ENCODE measurements around the gene CNGB1. TPM values are rescaled to one million over a fixed set of nuclear protein-coding genes. Genes with fewer than 3 reads are reported as not detected.

The CNGB1 gene
- total and polyA plus RNA-seq, 2 of the 13 experiments (the other 11 are each of a cell fraction or from before 2014, with no cell fraction given): 0.02 to 0.15 TPM

GRCh38 chr16:57892041-57892440 lies 78.9 kb downstream of the CNGB1 start (continued):
- TF ChIP-seq ZNF704 (CRISPR knock-in tag; IDR thresholded peaks at IDR 0.05; ENCODE audit: borderline replicate concordance) (0 out of 2 replicates have a peak, but pooled peaks have one; percentile 8), POLR2G (IDR thresholded peaks at IDR 0.05; ENCODE audit: low read depth, low read length) (no peak), ZSCAN29 (CRISPR knock-in tag; conservative IDR thresholded peaks at IDR 0.05) (no peak), POGZ (CRISPR knock-in tag; IDR thresholded peaks at IDR 0.05) (peak; percentile 52), FOSL2 (CRISPR knock-in tag; IDR thresholded peaks at IDR 0.05) (peak; percentile 87), NR2F6 (IDR thresholded peaks at IDR 0.05) (no peak), NR2F6 (CRISPR knock-in tag; IDR thresholded peaks at IDR 0.05) (peak; percentile 34; the same call in 1 of the 2 replicates), SNAI1 (CRISPR knock-in tag; IDR thresholded peaks at IDR 0.05; ENCODE audit: borderline replicate concordance) (peak; percentile 70; the same call in 1 of the 2 replicates), YEATS4 (CRISPR knock-in tag; IDR thresholded peaks at IDR 0.05; ENCODE audit: borderline replicate concordance) (no peak), SKI (IDR thresholded peaks at IDR 0.05; ENCODE audit: partially characterized antibody) (peak; percentile 57), ZNF180 (CRISPR knock-in tag; IDR thresholded peaks at IDR 0.05; ENCODE audit: borderline replicate concordance, low read depth) (no peak), JARID2 (CRISPR knock-in tag; IDR thresholded peaks at IDR 0.05; ENCODE audit: insufficient replicate concordance) (peak; percentile 2), CBFB (CRISPR knock-in tag; IDR thresholded peaks at IDR 0.05) (0 out of 2 replicates have a peak, but pooled peaks have one; percentile 27), MAFK (conservative IDR thresholded peaks at IDR 0.05 in 1 of 2, IDR thresholded peaks at IDR 0.05 in 1 of 2; ENCODE audit: low read length in 2 of 2) (0 out of 4 replicates have a peak, but pooled peaks of 1 of the 2 experiments have one; percentile 7)

GRCh38 chr16:57890752-57891111 lies 80.2 kb downstream of the CNGB1 start:
- Histone ChIP-seq H4K20me1 (ENCODE audit: insufficient read depth, low read length) (no peaks in the 10 kb centered on the region), H3K9me3 (ENCODE audit: low read length) (no peaks in the 10 kb centered on the region), H3K79me2 (ENCODE audit: insufficient read depth, low read length) (no peaks in the 10 kb centered on the region), H3K27me3 (ENCODE audit: control insufficient read depth in 1 of 2, insufficient read depth in 2 of 2, low read length in 2 of 2) (no peaks in the 10 kb centered on the region; a peak in 1 of 5 replicates), H3K4me3 (replicated peaks in 1 of 3; ENCODE audit: insufficient read depth in 1 of 3, low read depth in 2 of 3, low read length in 3 of 3) (no peak overlapping the region), H3K9ac (ENCODE audit: insufficient read depth, low read depth, low read length) (no peak overlapping the region), H3K27ac (ENCODE audit: extremely low read length, insufficient read depth, low read length) (peak overlapping the region; percentile 16), H3K4me1 (ENCODE audit: insufficient read depth, low read length) (peaks cover 90% of the 10 kb centered on the region), H2AFZ (ENCODE audit: low read length) (no peak overlapping the region), H3K4me2 (ENCODE audit: low read depth, low read length) (peak overlapping the region; percentile 27; the same call in 1 of the 2 replicates), H3K36me3 (replicated peaks in 1 of 2; ENCODE audit: control insufficient read depth in 1 of 2, insufficient read depth in 2 of 2, low read length in 2 of 2) (no peaks in the 10 kb centered on the region)
- DNase-seq (ENCODE audit: low spot score) (no peak), ATAC-seq (no peak), FAIRE-seq (no peak)
- no TSS peak for BruUV-seq (replicated peaks)
- CTCF ChIA-PET (ENCODE audit: low intra/inter-chr PET ratio, low total read pairs): no interaction called here
- 80% methylated on average over 3 of the region's 3 CpGs for WGBS (ENCODE audit: low lambda C conversion rate)
- intact Hi-C loops (cut with micrococcal nuclease; ENCODE audit: unreplicated experiment): no loop called here
- POLR2A ChIA-PET: interaction anchor here (1.8 to 5.1 kb wide), 4 partner anchors 28 to 108 kb away, joined by 4 to 48 read pairs (median 15); no protein-coding TSS in a partner anchor
- in situ Hi-C loops (cut with HindIII; ENCODE audit: extremely low pct_ligation_motif_present, low pct_unique_long_range_greater_than_20kb): no loop called here
- peak; percentile 89; the same call in 1 of the 2 replicates for TF ChIP-seq ZBTB7A (CRISPR knock-in tag; IDR thresholded peaks at IDR 0.05)
- peak; percentile 36; the same call in 1 of the 2 replicates for TF ChIP-seq ZNF121 (CRISPR knock-in tag; IDR thresholded peaks at IDR 0.05)
- 0 out of 2 replicates have a peak, but pooled peaks have one; percentile 15 for TF ChIP-seq ZNF414 (CRISPR knock-in tag; IDR thresholded peaks at IDR 0.05)
- no peak for TF ChIP-seq ZMAT5 (CRISPR knock-in tag; IDR thresholded peaks at IDR 0.05; ENCODE audit: borderline replicate concordance, low read depth)
- TF ChIP-seq ZNF460 (CRISPR knock-in tag; IDR thresholded peaks at IDR 0.05; ENCODE audit: borderline replicate concordance): no peak
- 0 out of 2 replicates have a peak, but pooled peaks have one; percentile 1 for TF ChIP-seq GATAD1 (CRISPR knock-in tag; IDR thresholded peaks at IDR 0.05)
- no peak for TF ChIP-seq GFI1 (CRISPR knock-in tag; IDR thresholded peaks at IDR 0.05; ENCODE audit: borderline replicate concordance)

Measured in HepG2 (cell line).